Measurements from ENCODE around the gene FXYD1.
"Not testable (repeated sequence)": the region's sequence is repeated elsewhere in the genome, so short reads cannot be mapped to it uniquely, and the experiment has no call there.

Gene FXYD1

DNA sequence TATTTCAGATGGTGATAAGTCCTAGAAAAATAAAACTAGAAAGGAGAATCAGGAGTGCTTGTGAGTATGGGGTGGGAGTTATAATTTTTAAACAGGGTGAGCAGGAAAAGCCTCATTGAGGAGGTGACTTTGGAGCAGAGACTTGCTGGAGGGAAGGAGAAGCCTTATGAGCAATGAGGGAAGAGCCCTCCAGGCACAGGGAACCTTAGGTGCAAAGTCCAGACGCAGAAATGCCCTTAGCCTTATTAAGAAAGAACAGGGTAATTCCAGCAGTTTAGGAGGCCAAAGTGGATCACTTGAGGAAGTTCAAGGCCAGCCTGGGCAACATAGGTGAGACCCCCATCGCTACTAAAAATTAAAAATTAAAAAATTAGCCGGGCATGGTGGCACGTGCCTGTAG lies 44.0 kb upstream of the FXYD1 start:
- H3K4me3 ChIP-seq (ENCODE audit: low read depth, low read length), result no peak overlapping the region
- DNase-seq (ENCODE audit: low read depth), result no peak
- TF ChIP-seq, protein P1, sequence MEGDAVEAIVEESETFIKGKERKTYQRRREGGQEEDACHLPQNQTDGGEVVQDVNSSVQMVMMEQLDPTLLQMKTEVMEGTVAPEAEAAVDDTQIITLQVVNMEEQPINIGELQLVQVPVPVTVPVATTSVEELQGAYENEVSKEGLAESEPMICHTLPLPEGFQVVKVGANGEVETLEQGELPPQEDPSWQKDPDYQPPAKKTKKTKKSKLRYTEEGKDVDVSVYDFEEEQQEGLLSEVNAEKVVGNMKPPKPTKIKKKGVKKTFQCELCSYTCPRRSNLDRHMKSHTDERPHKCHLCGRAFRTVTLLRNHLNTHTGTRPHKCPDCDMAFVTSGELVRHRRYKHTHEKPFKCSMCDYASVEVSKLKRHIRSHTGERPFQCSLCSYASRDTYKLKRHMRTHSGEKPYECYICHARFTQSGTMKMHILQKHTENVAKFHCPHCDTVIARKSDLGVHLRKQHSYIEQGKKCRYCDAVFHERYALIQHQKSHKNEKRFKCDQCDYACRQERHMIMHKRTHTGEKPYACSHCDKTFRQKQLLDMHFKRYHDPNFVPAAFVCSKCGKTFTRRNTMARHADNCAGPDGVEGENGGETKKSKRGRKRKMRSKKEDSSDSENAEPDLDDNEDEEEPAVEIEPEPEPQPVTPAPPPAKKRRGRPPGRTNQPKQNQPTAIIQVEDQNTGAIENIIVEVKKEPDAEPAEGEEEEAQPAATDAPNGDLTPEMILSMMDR (IDR thresholded peaks at IDR 0.05; ENCODE audit: insufficient read depth, low read depth, low read length, missing control alignments), result no peak

GRCh38 chr19:35095667-35096368 lies 42.8 kb upstream of the FXYD1 start:
- no peak overlapping the region for H3K4me3 ChIP-seq (ENCODE audit: low read depth, low read length)
- TF ChIP-seq, protein P1 (IDR thresholded peaks at IDR 0.05; ENCODE audit: insufficient read depth, low read depth, low read length, missing control alignments), result no peak
- DNase-seq (ENCODE audit: low read depth), result no peak

DNA sequence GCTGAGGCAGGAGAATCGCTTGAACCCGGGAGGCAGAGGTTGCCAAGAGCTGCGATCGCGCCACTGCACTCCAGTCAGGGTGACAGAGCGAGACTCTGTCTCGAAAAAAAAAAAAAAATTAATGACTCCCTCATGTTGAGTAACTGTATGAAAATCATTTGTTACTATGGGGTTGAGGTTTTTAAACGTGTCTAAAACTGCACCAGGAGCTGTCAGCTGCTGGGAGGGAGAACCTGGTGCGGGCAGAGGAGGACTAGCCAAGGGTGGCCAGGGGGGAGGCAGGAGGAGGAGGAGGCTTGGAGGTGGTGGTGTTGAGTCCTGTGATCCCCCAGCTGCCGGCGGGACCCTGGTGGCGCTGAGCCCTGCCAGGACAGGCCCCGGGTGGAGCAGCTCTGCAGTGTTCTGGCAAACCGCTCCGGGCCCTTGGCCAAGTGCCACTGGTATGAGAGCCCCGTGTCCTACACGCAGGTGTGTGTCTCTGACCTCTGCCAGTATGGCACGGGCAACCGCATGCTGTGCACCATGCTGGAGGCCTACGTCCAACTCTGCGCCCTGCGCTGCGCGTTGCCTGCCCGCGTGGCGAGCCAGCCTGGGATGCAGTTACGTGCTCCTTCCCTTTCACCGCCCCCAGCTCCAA lies 40.1 kb upstream of the FXYD1 start:
- DNase-seq (ENCODE audit: low read depth), result no peak
- TF ChIP-seq, protein P1 (IDR thresholded peaks at IDR 0.05; ENCODE audit: insufficient read depth, low read depth, low read length, missing control alignments), result no peak
- no peak overlapping the region for H3K4me3 ChIP-seq (ENCODE audit: low read depth, low read length)

DNA sequence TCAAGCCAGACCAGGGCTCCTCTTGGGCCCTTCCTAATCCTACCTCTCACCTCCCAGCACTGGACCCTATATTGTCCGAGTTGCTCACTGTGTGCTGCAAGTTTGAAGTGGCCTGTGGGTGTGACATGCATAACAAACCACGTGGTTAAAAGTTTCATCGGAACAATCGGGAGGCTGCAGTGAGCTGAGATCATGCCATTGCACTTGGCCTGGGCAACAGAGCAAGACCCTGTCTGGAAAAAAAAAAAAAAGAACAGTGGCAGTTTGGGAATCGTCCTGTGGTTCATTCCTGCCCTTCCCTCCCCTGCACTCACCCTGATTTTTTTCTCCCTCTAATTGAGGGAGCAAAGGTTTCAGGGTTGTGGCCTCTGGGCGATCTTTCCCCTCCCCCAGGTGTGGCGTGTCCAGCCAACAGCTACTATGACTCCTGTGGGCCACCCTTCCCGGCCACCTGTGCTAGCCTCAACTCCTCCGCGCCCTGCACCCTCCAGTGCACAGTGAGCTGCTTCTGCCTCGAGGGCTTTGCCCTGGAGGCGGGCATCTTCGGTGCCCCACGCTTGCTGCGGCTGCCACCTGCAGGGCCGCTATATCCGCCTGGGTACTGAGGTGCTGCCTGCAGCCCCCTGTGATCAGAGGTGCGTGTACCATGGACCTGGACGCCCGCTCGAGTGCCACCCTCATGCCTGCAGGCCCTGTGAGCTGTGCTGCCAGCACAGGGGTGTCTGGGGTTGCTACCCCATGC lies 39.3 kb upstream of the FXYD1 start:
- H3K4me3 ChIP-seq (ENCODE audit: low read depth, low read length), result no peak overlapping the region
- TF ChIP-seq, protein P1 (IDR thresholded peaks at IDR 0.05; ENCODE audit: insufficient read depth, low read depth, low read length, missing control alignments), result no peak
- DNase-seq (ENCODE audit: low read depth), result no peak

- no peak for DNase-seq (ENCODE audit: low read depth)
- H3K4me3 ChIP-seq (ENCODE audit: low read depth, low read length), result no peak overlapping the region
- TF ChIP-seq, protein P1 (IDR thresholded peaks at IDR 0.05; ENCODE audit: insufficient read depth, low read depth, low read length, missing control alignments), result no peak
Observed at GRCh38 chr19:35099897-35100275, 38.7 kb upstream of the FXYD1 start.

GRCh38 chr19:35100588-35101533 lies 37.8 kb upstream of the FXYD1 start:
- TF ChIP-seq, protein P1 (IDR thresholded peaks at IDR 0.05; ENCODE audit: insufficient read depth, low read depth, low read length, missing control alignments), result no peak
- H3K4me3 ChIP-seq (ENCODE audit: low read depth, low read length), result no peak overlapping the region
- no peak for DNase-seq (ENCODE audit: low read depth)

- not testable (repeated sequence) for H3K4me3 ChIP-seq (ENCODE audit: low read depth, low read length); DNase-seq (ENCODE audit: low read depth)
Observed at GRCh38 chr19:35101949-35102348, 36.7 kb upstream of the FXYD1 start.

GRCh38 chr19:35103614-35104013 lies 35.0 kb upstream of the FXYD1 start:
- H3K4me3 ChIP-seq (ENCODE audit: low read depth, low read length); DNase-seq (ENCODE audit: low read depth): not testable (repeated sequence)

Data from GM12865 (cell line).